NB4 (cell line): ENCODE data around the gene OSBPL8.

Experiments
- MYC ChIP-seq: IDR thresholded peaks from 2 replicates; pipeline ENCODE4 v1.6.1; 2011; ENCODE audit warnings: low read depth, low read length
- POLR2A ChIP-seq: IDR thresholded peaks from 2 replicates; pipeline ENCODE4 v1.6.1; 2011; ENCODE audit warnings: mild to moderate bottlenecking; ENCODE audit not compliant: insufficient read length; ENCODE audit errors: extremely low read depth
- TF ChIP-seq, protein P1 (sequence below): IDR thresholded peaks from one replicate; pipeline ENCODE4 v1.5.1; 2012; ENCODE audit warnings: low read depth, low read length
- TF ChIP-seq, protein P2 (sequence below): IDR thresholded peaks from 2 replicates; pipeline ENCODE4 v1.6.1; 2011; ENCODE audit warnings: low read depth, low read length

DNA sequence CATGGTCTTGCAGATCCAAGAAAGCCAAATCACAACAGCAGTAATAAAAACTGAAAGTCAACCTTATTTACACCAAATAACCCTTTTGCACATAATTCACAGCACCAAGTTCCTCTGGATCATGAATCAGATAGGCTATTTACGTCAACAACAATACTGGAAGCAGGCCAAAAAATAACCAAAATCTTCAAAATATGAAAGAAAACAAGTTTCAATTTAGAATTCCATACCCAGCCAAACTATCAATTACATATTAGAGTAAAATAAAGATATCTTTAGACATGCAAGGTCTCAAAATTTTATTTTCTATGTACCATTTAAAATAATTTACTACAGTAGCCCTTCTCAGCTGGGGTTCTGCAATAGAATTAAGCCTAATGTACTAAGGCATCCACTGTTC is 134.6 kb downstream of the OSBPL8 start:
- TF ChIP-seq, protein P1, sequence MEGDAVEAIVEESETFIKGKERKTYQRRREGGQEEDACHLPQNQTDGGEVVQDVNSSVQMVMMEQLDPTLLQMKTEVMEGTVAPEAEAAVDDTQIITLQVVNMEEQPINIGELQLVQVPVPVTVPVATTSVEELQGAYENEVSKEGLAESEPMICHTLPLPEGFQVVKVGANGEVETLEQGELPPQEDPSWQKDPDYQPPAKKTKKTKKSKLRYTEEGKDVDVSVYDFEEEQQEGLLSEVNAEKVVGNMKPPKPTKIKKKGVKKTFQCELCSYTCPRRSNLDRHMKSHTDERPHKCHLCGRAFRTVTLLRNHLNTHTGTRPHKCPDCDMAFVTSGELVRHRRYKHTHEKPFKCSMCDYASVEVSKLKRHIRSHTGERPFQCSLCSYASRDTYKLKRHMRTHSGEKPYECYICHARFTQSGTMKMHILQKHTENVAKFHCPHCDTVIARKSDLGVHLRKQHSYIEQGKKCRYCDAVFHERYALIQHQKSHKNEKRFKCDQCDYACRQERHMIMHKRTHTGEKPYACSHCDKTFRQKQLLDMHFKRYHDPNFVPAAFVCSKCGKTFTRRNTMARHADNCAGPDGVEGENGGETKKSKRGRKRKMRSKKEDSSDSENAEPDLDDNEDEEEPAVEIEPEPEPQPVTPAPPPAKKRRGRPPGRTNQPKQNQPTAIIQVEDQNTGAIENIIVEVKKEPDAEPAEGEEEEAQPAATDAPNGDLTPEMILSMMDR = no peak
- no peak for TF ChIP-seq POLR2A
- TF ChIP-seq, protein P2, sequence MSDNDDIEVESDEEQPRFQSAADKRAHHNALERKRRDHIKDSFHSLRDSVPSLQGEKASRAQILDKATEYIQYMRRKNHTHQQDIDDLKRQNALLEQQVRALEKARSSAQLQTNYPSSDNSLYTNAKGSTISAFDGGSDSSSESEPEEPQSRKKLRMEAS = no peak
- no peak for TF ChIP-seq MYC
